NB4 (cell line): Measurements from ENCODE around the gene DOC2B.

Source experiments
- MYC ChIP-seq: IDR thresholded peaks from 2 replicates; pipeline ENCODE4 v1.6.1; 2011; ENCODE audit warnings: low read depth, low read length
- POLR2A ChIP-seq: IDR thresholded peaks from 2 replicates; pipeline ENCODE4 v1.6.1; 2011; ENCODE audit warnings: mild to moderate bottlenecking; ENCODE audit not compliant: insufficient read length; ENCODE audit errors: extremely low read depth
- TF ChIP-seq, protein P1 (sequence below): IDR thresholded peaks from one replicate; pipeline ENCODE4 v1.5.1; 2012; ENCODE audit warnings: low read depth, low read length
- TF ChIP-seq, protein P2 (sequence below): IDR thresholded peaks from 2 replicates; pipeline ENCODE4 v1.6.1; 2011; ENCODE audit warnings: low read depth, low read length

DNA sequence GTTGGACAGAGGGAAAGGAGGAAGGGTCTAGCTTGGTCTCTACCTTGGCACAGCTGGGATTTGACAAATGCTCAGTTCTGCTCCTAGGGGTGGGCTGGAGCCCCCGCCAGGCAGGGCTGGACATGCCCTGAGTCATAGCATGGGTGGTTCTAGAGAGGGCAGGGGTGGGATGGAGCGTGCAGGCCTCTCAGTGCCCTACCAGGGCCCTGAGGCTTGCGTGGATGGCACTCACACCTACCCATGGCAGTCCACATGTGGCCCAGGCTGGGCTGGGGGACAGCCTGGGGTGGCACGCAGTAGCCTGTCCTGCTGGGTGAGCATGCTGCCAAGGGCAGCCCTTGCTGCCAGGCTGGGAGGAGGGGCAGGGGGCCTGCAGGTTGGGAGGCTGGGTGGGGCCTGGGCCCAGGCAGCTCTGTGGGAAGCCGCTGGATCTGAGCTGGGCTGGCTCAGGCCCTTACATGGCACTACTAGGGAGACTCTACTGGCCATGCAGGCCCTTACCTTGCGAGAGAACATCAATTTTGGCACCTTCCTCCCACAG lies 11.2 kb downstream of the DOC2B start:
- TF ChIP-seq, protein P1, sequence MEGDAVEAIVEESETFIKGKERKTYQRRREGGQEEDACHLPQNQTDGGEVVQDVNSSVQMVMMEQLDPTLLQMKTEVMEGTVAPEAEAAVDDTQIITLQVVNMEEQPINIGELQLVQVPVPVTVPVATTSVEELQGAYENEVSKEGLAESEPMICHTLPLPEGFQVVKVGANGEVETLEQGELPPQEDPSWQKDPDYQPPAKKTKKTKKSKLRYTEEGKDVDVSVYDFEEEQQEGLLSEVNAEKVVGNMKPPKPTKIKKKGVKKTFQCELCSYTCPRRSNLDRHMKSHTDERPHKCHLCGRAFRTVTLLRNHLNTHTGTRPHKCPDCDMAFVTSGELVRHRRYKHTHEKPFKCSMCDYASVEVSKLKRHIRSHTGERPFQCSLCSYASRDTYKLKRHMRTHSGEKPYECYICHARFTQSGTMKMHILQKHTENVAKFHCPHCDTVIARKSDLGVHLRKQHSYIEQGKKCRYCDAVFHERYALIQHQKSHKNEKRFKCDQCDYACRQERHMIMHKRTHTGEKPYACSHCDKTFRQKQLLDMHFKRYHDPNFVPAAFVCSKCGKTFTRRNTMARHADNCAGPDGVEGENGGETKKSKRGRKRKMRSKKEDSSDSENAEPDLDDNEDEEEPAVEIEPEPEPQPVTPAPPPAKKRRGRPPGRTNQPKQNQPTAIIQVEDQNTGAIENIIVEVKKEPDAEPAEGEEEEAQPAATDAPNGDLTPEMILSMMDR = no peak
- TF ChIP-seq MYC (no peak), POLR2A (no peak)
- TF ChIP-seq, protein P2, sequence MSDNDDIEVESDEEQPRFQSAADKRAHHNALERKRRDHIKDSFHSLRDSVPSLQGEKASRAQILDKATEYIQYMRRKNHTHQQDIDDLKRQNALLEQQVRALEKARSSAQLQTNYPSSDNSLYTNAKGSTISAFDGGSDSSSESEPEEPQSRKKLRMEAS = no peak
